B cell (primary cell): ENCODE data around the gene STIM1.

ENCODE experiments used
- EZH2 ChIP-seq: IDR thresholded peaks from 2 replicates; pipeline ENCODE4 v1.6.1; 2012; ENCODE audit warnings: borderline replicate concordance, low read depth, mild to moderate bottlenecking, moderate library complexity, low read length; ENCODE audit not compliant: insufficient read depth, poor library complexity, severe bottlenecking
- TF ChIP-seq, protein P1 (sequence below): fragments of 200-600 bp; IDR thresholded peaks from one replicate; pipeline ENCODE4 v1.8.0; 2022; ENCODE audit warnings: antibody characterized with exemption, mild to moderate bottlenecking

DNA sequence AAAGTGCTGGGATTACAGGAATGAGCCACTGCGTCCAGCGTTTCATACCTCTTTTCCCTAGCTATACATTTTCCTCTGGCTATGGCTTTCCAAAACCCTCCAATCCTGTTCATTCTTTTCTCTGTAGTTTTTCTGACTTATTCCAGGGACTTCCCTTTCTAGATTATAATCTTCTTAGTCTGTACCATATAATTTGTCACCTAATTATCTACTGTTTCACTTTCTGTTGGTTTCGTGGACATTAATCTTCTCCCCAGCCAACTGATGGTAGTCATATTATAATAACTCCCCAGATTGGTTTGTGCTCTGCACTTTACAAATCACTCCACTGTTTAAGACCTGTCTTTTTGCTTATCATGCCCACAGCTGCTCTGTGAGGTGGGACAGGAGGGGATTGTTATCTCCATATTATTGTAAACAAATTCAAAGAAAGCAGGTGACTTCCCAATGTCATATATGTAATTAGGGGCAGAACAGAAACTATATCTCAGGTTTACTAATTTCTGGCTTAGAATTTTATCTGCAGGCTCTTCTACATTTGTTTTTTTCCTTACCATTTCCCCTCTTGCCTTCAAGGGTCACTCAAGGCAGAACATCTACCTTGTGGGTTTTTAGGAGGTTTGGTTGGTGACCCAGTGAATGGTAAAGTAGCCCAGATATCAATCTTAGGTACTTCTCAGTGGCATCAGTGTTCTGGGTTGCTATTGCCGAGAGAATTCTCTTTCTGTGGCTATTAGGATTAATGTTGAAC is 23.9 kb downstream of the STIM1 start:
- TF ChIP-seq, protein P1, sequence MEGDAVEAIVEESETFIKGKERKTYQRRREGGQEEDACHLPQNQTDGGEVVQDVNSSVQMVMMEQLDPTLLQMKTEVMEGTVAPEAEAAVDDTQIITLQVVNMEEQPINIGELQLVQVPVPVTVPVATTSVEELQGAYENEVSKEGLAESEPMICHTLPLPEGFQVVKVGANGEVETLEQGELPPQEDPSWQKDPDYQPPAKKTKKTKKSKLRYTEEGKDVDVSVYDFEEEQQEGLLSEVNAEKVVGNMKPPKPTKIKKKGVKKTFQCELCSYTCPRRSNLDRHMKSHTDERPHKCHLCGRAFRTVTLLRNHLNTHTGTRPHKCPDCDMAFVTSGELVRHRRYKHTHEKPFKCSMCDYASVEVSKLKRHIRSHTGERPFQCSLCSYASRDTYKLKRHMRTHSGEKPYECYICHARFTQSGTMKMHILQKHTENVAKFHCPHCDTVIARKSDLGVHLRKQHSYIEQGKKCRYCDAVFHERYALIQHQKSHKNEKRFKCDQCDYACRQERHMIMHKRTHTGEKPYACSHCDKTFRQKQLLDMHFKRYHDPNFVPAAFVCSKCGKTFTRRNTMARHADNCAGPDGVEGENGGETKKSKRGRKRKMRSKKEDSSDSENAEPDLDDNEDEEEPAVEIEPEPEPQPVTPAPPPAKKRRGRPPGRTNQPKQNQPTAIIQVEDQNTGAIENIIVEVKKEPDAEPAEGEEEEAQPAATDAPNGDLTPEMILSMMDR, result no peak
- TF ChIP-seq EZH2, result no peak
